Measurements from ENCODE around the gene IFT27.

The IFT27 gene

DNA sequence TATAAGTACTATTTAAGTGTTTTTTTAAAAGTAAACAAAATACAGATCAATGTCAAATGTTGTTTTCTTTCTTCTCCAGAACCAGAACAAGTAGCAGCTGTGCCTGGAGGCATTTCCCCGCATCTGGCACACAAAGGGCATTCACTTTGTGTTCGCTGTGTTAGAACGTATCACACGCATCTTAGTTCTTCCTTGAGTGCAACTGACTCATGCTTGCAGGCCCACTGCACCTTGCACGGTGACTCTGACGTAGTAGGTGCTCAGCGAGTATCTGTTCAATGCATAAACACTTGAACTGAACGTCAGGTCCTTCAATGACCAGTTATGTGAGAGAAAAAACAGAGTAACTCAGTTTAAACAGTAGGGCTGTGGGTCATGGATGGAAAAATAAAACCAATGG, 3.5 kb downstream of the IFT27 start:
- Histone ChIP-seq H3K4me3 (ENCODE audit: low read length) (no peak overlapping the region), H3F3A (ENCODE audit: control insufficient read depth, insufficient read depth) (no peaks in the 10 kb centered on the region), H3K9me2 (replicated peaks; ENCODE audit: control insufficient read depth, low read length) (no peaks in the 10 kb centered on the region), H3K4me2 (ENCODE audit: low read length) (no peak overlapping the region), H3K36me3 (ENCODE audit: control insufficient read depth, low read length) (0 out of 2 replicates have a peak, but pooled peaks cover 1% of the 10 kb centered on the region), H4K20me1 (ENCODE audit: control insufficient read depth, insufficient read depth, low read depth, low read length) (no peaks in the 10 kb centered on the region), H3K27ac (ENCODE audit: low read depth, low read length) (no peak overlapping the region), H3K79me2 (ENCODE audit: control insufficient read depth, low read length) (peaks cover 9% of the 10 kb centered on the region), H3K27me3 (ENCODE audit: control insufficient read depth, low read length) (no peaks in the 10 kb centered on the region), H3K4me1 (ENCODE audit: control insufficient read depth, low read length) (peaks cover 16% of the 10 kb centered on the region), H3K9me3 (ENCODE audit: control insufficient read depth, insufficient read depth, low read length) (no peaks in the 10 kb centered on the region)
- TF ChIP-seq, protein P1, sequence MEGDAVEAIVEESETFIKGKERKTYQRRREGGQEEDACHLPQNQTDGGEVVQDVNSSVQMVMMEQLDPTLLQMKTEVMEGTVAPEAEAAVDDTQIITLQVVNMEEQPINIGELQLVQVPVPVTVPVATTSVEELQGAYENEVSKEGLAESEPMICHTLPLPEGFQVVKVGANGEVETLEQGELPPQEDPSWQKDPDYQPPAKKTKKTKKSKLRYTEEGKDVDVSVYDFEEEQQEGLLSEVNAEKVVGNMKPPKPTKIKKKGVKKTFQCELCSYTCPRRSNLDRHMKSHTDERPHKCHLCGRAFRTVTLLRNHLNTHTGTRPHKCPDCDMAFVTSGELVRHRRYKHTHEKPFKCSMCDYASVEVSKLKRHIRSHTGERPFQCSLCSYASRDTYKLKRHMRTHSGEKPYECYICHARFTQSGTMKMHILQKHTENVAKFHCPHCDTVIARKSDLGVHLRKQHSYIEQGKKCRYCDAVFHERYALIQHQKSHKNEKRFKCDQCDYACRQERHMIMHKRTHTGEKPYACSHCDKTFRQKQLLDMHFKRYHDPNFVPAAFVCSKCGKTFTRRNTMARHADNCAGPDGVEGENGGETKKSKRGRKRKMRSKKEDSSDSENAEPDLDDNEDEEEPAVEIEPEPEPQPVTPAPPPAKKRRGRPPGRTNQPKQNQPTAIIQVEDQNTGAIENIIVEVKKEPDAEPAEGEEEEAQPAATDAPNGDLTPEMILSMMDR (IDR thresholded peaks at IDR 0.05; ENCODE audit: low read depth, low read length, poor library complexity, severe bottlenecking), result no peak
- TF ChIP-seq EZH2phosphoT487 (IDR thresholded peaks at IDR 0.05; ENCODE audit: borderline replicate concordance, low read length), result no peak

DNA sequence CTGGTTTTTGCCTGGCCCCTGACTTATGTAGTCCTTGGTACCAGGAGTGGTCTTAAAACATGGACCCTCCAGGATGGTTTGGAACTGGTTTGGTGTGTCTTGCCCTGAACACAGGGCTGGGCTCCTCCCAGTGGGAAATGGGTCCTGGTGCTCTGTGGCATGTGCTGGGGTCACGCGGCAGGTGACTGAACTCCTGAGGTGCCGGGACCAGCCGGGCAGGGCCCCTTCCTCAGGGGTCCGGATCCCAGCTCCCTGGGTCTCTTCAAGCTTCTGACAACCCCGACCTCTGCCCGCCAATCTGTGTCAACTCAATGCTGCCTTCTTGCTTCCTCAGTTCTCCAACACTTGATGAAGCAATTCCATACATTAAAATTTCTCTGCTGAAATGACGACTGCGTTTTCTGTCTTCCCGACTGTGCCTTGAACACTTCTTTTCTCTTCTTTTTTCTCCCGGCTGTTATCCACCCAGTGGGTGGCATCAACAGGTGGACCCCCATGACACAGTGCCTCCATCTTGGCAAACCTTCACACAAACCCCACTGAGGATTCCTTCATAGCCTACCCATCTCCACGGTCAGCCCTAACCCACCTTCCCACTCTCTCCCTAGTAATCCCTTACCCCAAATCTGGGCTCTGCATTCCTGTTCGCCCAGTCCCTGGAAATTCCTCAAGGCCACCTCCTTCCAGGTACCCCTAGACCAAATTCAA, 4.4 kb downstream of the IFT27 start:
- Histone ChIP-seq H3K36me3 (ENCODE audit: control insufficient read depth, low read length) (0 out of 2 replicates have a peak, but pooled peaks cover 3% of the 10 kb centered on the region), H3K4me1 (ENCODE audit: control insufficient read depth, low read length) (peaks cover 9% of the 10 kb centered on the region), H3K27ac (ENCODE audit: low read depth, low read length) (no peak overlapping the region), H3K79me2 (ENCODE audit: control insufficient read depth, low read length) (peaks cover 9% of the 10 kb centered on the region), H3K9me2 (replicated peaks; ENCODE audit: control insufficient read depth, low read length) (no peaks in the 10 kb centered on the region), H3K27me3 (ENCODE audit: control insufficient read depth, low read length) (no peaks in the 10 kb centered on the region), H3K4me2 (ENCODE audit: low read length) (no peak overlapping the region), H3F3A (ENCODE audit: control insufficient read depth, insufficient read depth) (no peaks in the 10 kb centered on the region), H3K9me3 (ENCODE audit: control insufficient read depth, insufficient read depth, low read length) (no peaks in the 10 kb centered on the region), H4K20me1 (ENCODE audit: control insufficient read depth, insufficient read depth, low read depth, low read length) (no peaks in the 10 kb centered on the region), H3K4me3 (ENCODE audit: low read length) (no peak overlapping the region)
- no peak for TF ChIP-seq EZH2phosphoT487 (IDR thresholded peaks at IDR 0.05; ENCODE audit: borderline replicate concordance, low read length)
- TF ChIP-seq, protein P1 (IDR thresholded peaks at IDR 0.05; ENCODE audit: low read depth, low read length, poor library complexity, severe bottlenecking), result no peak

DNA sequence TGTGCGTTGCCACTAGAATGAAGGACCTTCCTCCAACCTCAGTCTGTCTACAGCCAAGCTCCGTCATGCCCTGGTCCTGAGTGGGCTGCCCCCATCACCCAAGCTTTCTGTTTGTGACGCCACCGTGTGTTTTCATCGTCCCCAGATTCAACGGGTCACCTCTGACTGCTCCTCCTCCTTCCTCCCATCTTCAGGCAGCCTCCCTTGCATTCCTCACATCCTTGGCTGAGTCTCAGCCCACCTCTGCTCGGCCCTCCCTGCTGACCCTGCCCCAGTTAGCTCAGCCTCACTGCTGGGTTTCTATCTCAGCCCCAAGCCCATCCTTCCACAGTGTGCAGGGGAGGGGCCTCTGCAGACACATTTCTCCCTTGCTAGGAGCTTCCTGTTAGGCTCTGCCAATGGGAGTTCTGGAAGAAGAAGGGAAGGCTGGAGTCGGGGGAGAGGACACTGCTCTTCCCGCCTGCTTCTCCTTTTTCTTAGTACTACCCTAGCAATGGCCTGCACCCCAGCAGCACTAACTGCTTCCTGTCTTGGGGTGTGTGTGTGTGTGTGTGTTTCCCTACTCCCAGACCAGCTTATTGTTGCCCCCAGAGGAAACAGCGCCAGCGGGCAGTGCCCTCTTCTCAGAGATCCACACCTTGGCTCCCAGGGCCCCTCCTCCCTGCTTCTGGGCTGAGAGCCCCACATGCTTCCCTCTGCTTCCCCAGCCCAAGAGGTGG, 5.2 kb downstream of the IFT27 start:
- Histone ChIP-seq H3K4me3 (ENCODE audit: low read length) (no peak overlapping the region), H3K9me3 (ENCODE audit: control insufficient read depth, insufficient read depth, low read length) (no peaks in the 10 kb centered on the region), H3K27me3 (ENCODE audit: control insufficient read depth, low read length) (no peaks in the 10 kb centered on the region), H3K4me1 (ENCODE audit: control insufficient read depth, low read length) (peaks cover 7% of the 10 kb centered on the region), H3K9me2 (replicated peaks; ENCODE audit: control insufficient read depth, low read length) (no peaks in the 10 kb centered on the region), H3K27ac (ENCODE audit: low read depth, low read length) (no peak overlapping the region), H3K36me3 (ENCODE audit: control insufficient read depth, low read length) (0 out of 2 replicates have a peak, but pooled peaks cover 3% of the 10 kb centered on the region), H3F3A (ENCODE audit: control insufficient read depth, insufficient read depth) (no peaks in the 10 kb centered on the region), H3K4me2 (ENCODE audit: low read length) (no peak overlapping the region), H4K20me1 (ENCODE audit: control insufficient read depth, insufficient read depth, low read depth, low read length) (no peaks in the 10 kb centered on the region), H3K79me2 (ENCODE audit: control insufficient read depth, low read length) (peaks cover 9% of the 10 kb centered on the region)
- TF ChIP-seq, protein P1 (IDR thresholded peaks at IDR 0.05; ENCODE audit: low read depth, low read length, poor library complexity, severe bottlenecking), result no peak
- no peak for TF ChIP-seq EZH2phosphoT487 (IDR thresholded peaks at IDR 0.05; ENCODE audit: borderline replicate concordance, low read length)

Data from DOHH2 (cell line).